Kidney (tissue), 14 donors: ENCODE data around the gene ZNF592. TPM values are rescaled to one million over a fixed set of nuclear protein-coding genes. Genes with fewer than 3 reads are reported as not detected.

Experiments used
- DNase-seq, 5 donors: peaks; one replicate each; pipeline ENCODE4 v3.0.0-alpha.2; 2013 to 2020
- FAIRE-seq: peaks from 2 replicates; lab custom pipeline; 2012; peaks lifted over from hg19 to GRCh38; lab: Jason Lieb, UNC
- H3K27ac ChIP-seq, 2 donors: one replicate each; pipeline ENCODE4 v1.7.0; 2013; ENCODE audit warnings: low read depth in 2 of 2, low read length in 2 of 2, inconsistent platforms in 1 of 2
- H3K27me3 ChIP-seq: one replicate; pipeline ENCODE4 v1.7.1; 2013; ENCODE audit warnings: low read length, inconsistent platforms; ENCODE audit not compliant: control insufficient read depth, insufficient read depth
- H3K36me3 ChIP-seq, 3 donors: one replicate each; pipeline versions ENCODE4 v1.7.0 to v1.7.1; 2013; ENCODE audit warnings: low read length in 3 of 3, control low read depth in 1 of 3, inconsistent platforms in 1 of 3; ENCODE audit not compliant: insufficient read depth in 3 of 3, control insufficient read depth in 2 of 3
- H3K4me1 ChIP-seq, 3 donors: one replicate each; pipeline versions ENCODE4 v1.7.0 to v1.7.1; 2013; ENCODE audit warnings: low read length in 3 of 3, inconsistent platforms in 1 of 3, low read depth in 1 of 3; ENCODE audit not compliant: control insufficient read depth in 2 of 3, insufficient read depth in 2 of 3
- H3K4me3 ChIP-seq, 3 donors: one replicate each; pipeline versions ENCODE4 v1.7.0 to v1.8.1; 2013; ENCODE audit warnings: low read length in 3 of 3, control low read depth in 1 of 3, inconsistent platforms in 1 of 3
- H3K9ac ChIP-seq, 3 donors: one replicate each; pipeline versions ENCODE4 v1.7.0 to v1.7.1; 2013; ENCODE audit warnings: low read length in 3 of 3, control low read depth in 1 of 3, inconsistent platforms in 1 of 3
- H3K9me3 ChIP-seq, 3 donors: one replicate each; pipeline versions ENCODE4 v1.7.0 to v1.7.1; 2013; ENCODE audit warnings: low read length in 3 of 3, control low read depth in 1 of 3, inconsistent platforms in 1 of 3; ENCODE audit not compliant: control insufficient read depth in 2 of 3, insufficient read depth in 1 of 3
- CTCF ChIP-seq: IDR thresholded peaks from 3 replicates; pipeline ENCODE4 v1.5.1; 2012; ENCODE audit warnings: mild to moderate bottlenecking, moderate library complexity, borderline replicate concordance; ENCODE audit not compliant: insufficient read depth; ENCODE audit errors: extremely low read depth
- intact Hi-C: fragments of 100-400 bp; cut with DNase I; formaldehyde crosslinking; loops from one replicate; pipeline ENCODE4 v1.11.1; 2022
- polyA plus RNA-seq: library from polyadenylated mRNA; stranded (reverse); fragments of 350-450 nt; fragmentation: Illumina TruSeq; extraction: RNeasy Lipid Tissue Mini Kit (QIAGEN cat#74804); gene quantifications from one replicate; pipeline ENCODE4 v1.2.3, GENCODE V29; 2014; ENCODE audit warnings: low read depth, low replicate concordance; ENCODE audit not compliant: insufficient read depth
- total RNA-seq: library from RNA; stranded (reverse); fragmentation: NEBNext Ultra II Directional; extraction: Animal tissue kit (Norgen Biotek cat#: 25700); gene quantifications from one replicate; pipeline ENCODE4 v1.2.1, GENCODE V29; 2021
- donor health status: control.
- donor health status: control.
- donor health status: control.
- donor health status: control.
- donor health status: control.
- donor health status: DM: yes; HTN: yes; CAD: no.
- donor health status: Normal renal cell carcinoma (clear cell type).

ZNF592 gene
- total and polyA plus RNA-seq, 2 donors from 2014 or later, result 6.9 to 31.6 TPM

- DNase-seq (no peak), FAIRE-seq (no peak)
- H3K36me3 ChIP-seq, result no peaks in the 10 kb centered on the region
These were observed 91.9 kb downstream of the ZNF592 start for GRCh38 chr15:84840255-84840654.

GRCh38 chr15:84840741-84841429, 92.5 kb downstream of the ZNF592 start:
- H3K9me3 ChIP-seq, result no peaks in the 10 kb centered on the region
- DNase-seq (peak in 2 of 5 donors; percentile 58 to 92), FAIRE-seq (no peak)
- H3K4me3 ChIP-seq, result no peak overlapping the region
- no peak for TF ChIP-seq CTCF
- intact Hi-C loops, result no loop called here
- H3K36me3 ChIP-seq, result no peaks in the 10 kb centered on the region
- peak overlapping the region in 1 of 3 donors; percentile 80 for H3K9ac ChIP-seq
- peak overlapping the region; percentile 97 to 98 for H3K27ac ChIP-seq
- H3K4me1 ChIP-seq, result peaks cover 0 to 24% (median 20%) of the 10 kb centered on the region in 3 donors
- H3K27me3 ChIP-seq, result no peaks in the 10 kb centered on the region

More at GRCh38 chr15:84840255-84840654, 91.9 kb downstream of the ZNF592 start:
- peaks cover 0 to 24% (median 19%) of the 10 kb centered on the region in 3 donors for H3K4me1 ChIP-seq
- H3K4me3 ChIP-seq, result no peak overlapping the region
- no peak for TF ChIP-seq CTCF
- no peaks in the 10 kb centered on the region for H3K27me3 ChIP-seq
- no peaks in the 10 kb centered on the region for H3K9me3 ChIP-seq
- peak overlapping the region; percentile 97 to 98 for H3K27ac ChIP-seq
- peak overlapping the region in 1 of 3 donors; percentile 78 for H3K9ac ChIP-seq
- intact Hi-C loops, result no loop called here

GRCh38 chr15:84842781-84843180, 94.4 kb downstream of the ZNF592 start:
- no peak for TF ChIP-seq CTCF
- Histone ChIP-seq H3K27me3 (no peaks in the 10 kb centered on the region), H3K9ac (no peak overlapping the region), H3K27ac (peak overlapping the region in 1 of 2 donors; percentile 97), H3K36me3 (no peaks in the 10 kb centered on the region), H3K9me3 (no peaks in the 10 kb centered on the region), H3K4me3 (no peak overlapping the region), H3K4me1 (peaks cover 0 to 24% (median 20%) of the 10 kb centered on the region in 3 donors)
- DNase-seq, result no peak
- FAIRE-seq, result no peak
- intact Hi-C loops, result no loop called here
